ENCODE results near the gene TMEM258.

Gene TMEM258

GRCh38 chr11:61771195-61771894 is 21.1 kb downstream of the TMEM258 start:
- in situ Hi-C loops (cut with MboI; ENCODE audit: low sequenced_read_pairs), result no loop called here
- Histone ChIP-seq H3K9me3 (no peaks in the 10 kb centered on the region), H3K36me3 (replicated peaks) (no peaks in the 10 kb centered on the region), H3K4me1 (no peaks in the 10 kb centered on the region), H3K27me3 (ENCODE audit: low read depth) (no peaks in the 10 kb centered on the region), H3K4me3 (no peak overlapping the region)
- no peak for DNase-seq (ENCODE audit: low spot score in 2 of 2)

- DNase-seq (ENCODE audit: low spot score in 2 of 2), result no peak
- no peaks in the 10 kb centered on the region for H3K27me3 ChIP-seq (ENCODE audit: low read depth)
- in situ Hi-C loops (cut with MboI; ENCODE audit: low sequenced_read_pairs), result no loop called here
- H3K4me1 ChIP-seq, result no peaks in the 10 kb centered on the region
- no peaks in the 10 kb centered on the region for H3K9me3 ChIP-seq
- no peak overlapping the region for H3K4me3 ChIP-seq
- H3K36me3 ChIP-seq (replicated peaks), result no peaks in the 10 kb centered on the region
Measured at GRCh38 chr11:61769946-61770683, 22.3 kb downstream of the TMEM258 start.

- no peak for DNase-seq (ENCODE audit: low spot score in 2 of 2)
- H3K9me3 ChIP-seq, result no peaks in the 10 kb centered on the region
- no peak overlapping the region for H3K4me3 ChIP-seq
- H3K36me3 ChIP-seq (replicated peaks), result no peaks in the 10 kb centered on the region
- H3K27me3 ChIP-seq (ENCODE audit: low read depth), result no peaks in the 10 kb centered on the region
- in situ Hi-C loops (cut with MboI; ENCODE audit: low sequenced_read_pairs), result no loop called here
- H3K4me1 ChIP-seq, result no peaks in the 10 kb centered on the region
Measured at GRCh38 chr11:61769169-61769920, 23.1 kb downstream of the TMEM258 start.

- Histone ChIP-seq H3K9me3 (no peaks in the 10 kb centered on the region), H3K4me1 (no peaks in the 10 kb centered on the region), H3K36me3 (replicated peaks) (no peaks in the 10 kb centered on the region), H3K27me3 (ENCODE audit: low read depth) (no peaks in the 10 kb centered on the region), H3K4me3 (no peak overlapping the region)
- in situ Hi-C loops (cut with MboI; ENCODE audit: low sequenced_read_pairs), result no loop called here
- no peak for DNase-seq (ENCODE audit: low spot score in 2 of 2)
Measured at GRCh38 chr11:61768376-61769076, 23.9 kb downstream of the TMEM258 start.

GRCh38 chr11:61766353-61766841 is 26.0 kb downstream of the TMEM258 start:
- Histone ChIP-seq H3K4me1 (no peaks in the 10 kb centered on the region), H3K4me3 (no peak overlapping the region), H3K27me3 (ENCODE audit: low read depth) (no peaks in the 10 kb centered on the region), H3K9me3 (no peaks in the 10 kb centered on the region), H3K36me3 (replicated peaks) (no peaks in the 10 kb centered on the region)
- in situ Hi-C loops (cut with MboI; ENCODE audit: low sequenced_read_pairs), result no loop called here
- DNase-seq (ENCODE audit: low spot score in 2 of 2), result no peak

- no peaks in the 10 kb centered on the region for H3K27me3 ChIP-seq (ENCODE audit: low read depth)
- no peak overlapping the region for H3K4me3 ChIP-seq
- no peak for DNase-seq (ENCODE audit: low spot score in 2 of 2)
- in situ Hi-C loops (cut with MboI; ENCODE audit: low sequenced_read_pairs), result no loop called here
- H3K9me3 ChIP-seq, result no peaks in the 10 kb centered on the region
- no peaks in the 10 kb centered on the region for H3K4me1 ChIP-seq
- no peaks in the 10 kb centered on the region for H3K36me3 ChIP-seq (replicated peaks)
Measured at GRCh38 chr11:61765550-61766253, 26.7 kb downstream of the TMEM258 start.

GRCh38 chr11:61764606-61765260 is 27.7 kb downstream of the TMEM258 start:
- no peak for DNase-seq (ENCODE audit: low spot score in 2 of 2)
- no peaks in the 10 kb centered on the region for H3K36me3 ChIP-seq (replicated peaks)
- no peaks in the 10 kb centered on the region for H3K9me3 ChIP-seq
- H3K4me1 ChIP-seq, result no peaks in the 10 kb centered on the region
- H3K4me3 ChIP-seq, result no peak overlapping the region
- no peaks in the 10 kb centered on the region for H3K27me3 ChIP-seq (ENCODE audit: low read depth)
- in situ Hi-C loops (cut with MboI; ENCODE audit: low sequenced_read_pairs), result no loop called here

GRCh38 chr11:61763930-61764605 is 28.3 kb downstream of the TMEM258 start:
- in situ Hi-C loops (cut with MboI; ENCODE audit: low sequenced_read_pairs), result no loop called here
- no peak for DNase-seq (ENCODE audit: low spot score in 2 of 2)
- Histone ChIP-seq H3K4me1 (no peaks in the 10 kb centered on the region), H3K9me3 (no peaks in the 10 kb centered on the region), H3K36me3 (replicated peaks) (no peaks in the 10 kb centered on the region), H3K4me3 (no peak overlapping the region), H3K27me3 (ENCODE audit: low read depth) (no peaks in the 10 kb centered on the region)

- Histone ChIP-seq H3K4me1 (no peaks in the 10 kb centered on the region), H3K9me3 (no peaks in the 10 kb centered on the region), H3K36me3 (replicated peaks) (no peaks in the 10 kb centered on the region), H3K4me3 (no peak overlapping the region), H3K27me3 (ENCODE audit: low read depth) (no peaks in the 10 kb centered on the region)
- in situ Hi-C loops (cut with MboI; ENCODE audit: low sequenced_read_pairs), result no loop called here
- no peak for DNase-seq (ENCODE audit: low spot score in 2 of 2)
Measured at GRCh38 chr11:61762798-61763197, 29.6 kb downstream of the TMEM258 start.

GRCh38 chr11:61762223-61762615 is 30.2 kb downstream of the TMEM258 start:
- no peaks in the 10 kb centered on the region for H3K36me3 ChIP-seq (replicated peaks)
- no peaks in the 10 kb centered on the region for H3K9me3 ChIP-seq
- H3K4me1 ChIP-seq, result no peaks in the 10 kb centered on the region
- DNase-seq (ENCODE audit: low spot score in 2 of 2), result no peak
- no peak overlapping the region for H3K4me3 ChIP-seq
- in situ Hi-C loops (cut with MboI; ENCODE audit: low sequenced_read_pairs), result no loop called here
- H3K27me3 ChIP-seq (ENCODE audit: low read depth), result no peaks in the 10 kb centered on the region

GRCh38 chr11:61761440-61762222 is 30.8 kb downstream of the TMEM258 start:
- H3K27me3 ChIP-seq (ENCODE audit: low read depth), result no peaks in the 10 kb centered on the region
- no peak overlapping the region for H3K4me3 ChIP-seq
- no peaks in the 10 kb centered on the region for H3K4me1 ChIP-seq
- DNase-seq (ENCODE audit: low spot score in 2 of 2), result no peak
- H3K9me3 ChIP-seq, result no peaks in the 10 kb centered on the region
- H3K36me3 ChIP-seq (replicated peaks), result no peaks in the 10 kb centered on the region
- in situ Hi-C loops (cut with MboI; ENCODE audit: low sequenced_read_pairs), result no loop called here

- Histone ChIP-seq H3K27me3 (ENCODE audit: low read depth) (no peaks in the 10 kb centered on the region), H3K9me3 (no peaks in the 10 kb centered on the region), H3K4me3 (no peak overlapping the region), H3K36me3 (replicated peaks) (no peaks in the 10 kb centered on the region), H3K4me1 (no peaks in the 10 kb centered on the region)
- no peak for DNase-seq (ENCODE audit: low spot score in 2 of 2)
- in situ Hi-C loops (cut with MboI; ENCODE audit: low sequenced_read_pairs), result no loop called here
Measured at GRCh38 chr11:61760946-61761345, 31.5 kb downstream of the TMEM258 start.

Data from HAP-1 (cell line).